Gastroesophageal sphincter (tissue), 4 donors: ENCODE measurements around the gene EFCAB14. TPM values are rescaled to one million over a fixed set of nuclear protein-coding genes. Genes with fewer than 3 reads are reported as not detected.

Experiments used
- ATAC-seq: fragments of 150-250 bp; one replicate; pipeline ENCODE4 v1.9.1; 2016; ENCODE audit warnings: mild to moderate bottlenecking, moderate library complexity
- H3K27ac ChIP-seq, 4 donors: fragments of 200-600 bp; sonication (generic) in 3 of 4; 1 replicate in 3 of 4; 2 replicates in 1 of 4; pipeline ENCODE4 v1.5.1; 2016 to 2019
- H3K27me3 ChIP-seq: fragments of 200-600 bp; sonication (generic); one replicate; pipeline ENCODE4 v1.5.1; 2019
- H3K36me3 ChIP-seq, 2 donors: fragments of 200-600 bp; sonication (generic); one replicate each; pipeline ENCODE4 v1.5.1; 2019; ENCODE audit warnings: control low read depth in 1 of 2
- H3K4me1 ChIP-seq, 3 donors: fragments of 200-600 bp; sonication (generic); 1 replicate in 2 of 3; 2 replicates in 1 of 3; pipeline ENCODE4 v1.5.1; 2016 to 2019; ENCODE audit warnings: control low read depth in 2 of 3
- H3K4me3 ChIP-seq, 2 donors: fragments of 200-600 bp; sonication (generic); one replicate each; pipeline ENCODE4 v1.5.1; 2019; ENCODE audit warnings: mild to moderate bottlenecking in 1 of 2, moderate library complexity in 1 of 2
- H3K9me3 ChIP-seq, 3 donors: fragments of 200-600 bp; sonication (generic); one replicate each; pipeline ENCODE4 v1.5.1; 2017 to 2019; ENCODE audit warnings: control low read depth in 2 of 3
- CTCF ChIP-seq, 4 experiments: fragments of 200-600 bp in 2 of 4; fragments of 450-650 bp in 2 of 4; sonication (generic) in 1 of 4; IDR thresholded peaks; one replicate each; pipeline ENCODE4 v1.5.1; 2017 to 2019; ENCODE audit warnings: antibody characterized with exemption in 4 of 4, mild to moderate bottlenecking in 2 of 4, moderate library complexity in 2 of 4
- EP300 ChIP-seq: sonication (generic); formaldehyde crosslinking; IDR thresholded peaks from one replicate; pipeline ENCODE4 v1.6.1; 2017; ENCODE audit warnings: antibody characterized with exemption, mild to moderate bottlenecking
- POLR2A ChIP-seq, 2 donors: fragments of 450-650 bp; IDR thresholded peaks; one replicate each; pipeline ENCODE4 v1.6.1; 2017; ENCODE audit warnings: antibody characterized with exemption in 2 of 2, mild to moderate bottlenecking in 2 of 2, moderate library complexity in 1 of 2
- POLR2AphosphoS5 ChIP-seq: sonication (generic); formaldehyde crosslinking; IDR thresholded peaks from one replicate; pipeline ENCODE4 v1.6.1; 2017; ENCODE audit warnings: antibody characterized with exemption
- WGBS, 2 donors: methylation state at CpG; one replicate each; pipeline ENCODE4 v1.1.5; 2018; ENCODE audit warnings: low coverage in 1 of 2; 5-methylcytosine and 5-hydroxymethylcytosine counted together
- total RNA-seq, 4 donors: library from RNA; depleted of rRNA; stranded (reverse); fragments of >200 nt; gene quantifications; one replicate each; pipeline ENCODE4 v1.1.0, GENCODE V29; 2016

Gene EFCAB14
- total RNA-seq, 4 donors from 2014 or later = 109 to 133 (median 116) TPM

GRCh38 chr1:46691997-46692790, 26.7 kb downstream of the EFCAB14 start:
- ATAC-seq = no peak
- no peak overlapping the region for H3K27ac ChIP-seq
- no peak for TF ChIP-seq POLR2A (IDR thresholded peaks at IDR 0.05)
- TF ChIP-seq CTCF (IDR thresholded peaks at IDR 0.05) = no peak
- no peak for TF ChIP-seq EP300
- no peak for TF ChIP-seq POLR2AphosphoS5
- H3K27me3 ChIP-seq = no peaks in the 10 kb centered on the region
- peaks cover 0 to 75% of the 10 kb centered on the region in 2 donors for H3K36me3 ChIP-seq
- 58 to 59% methylated on average over 5 to 6 of the region's 6 CpGs for WGBS, 2 donors
- H3K4me3 ChIP-seq = no peak overlapping the region
- H3K4me1 ChIP-seq = peaks cover 0 to 33% (median 0%) of the 10 kb centered on the region in 3 donors
- H3K9me3 ChIP-seq = no peaks in the 10 kb centered on the region

- no peak for ATAC-seq
- H3K36me3 ChIP-seq = peaks cover 0 to 76% of the 10 kb centered on the region in 2 donors
- WGBS, 2 donors = 56 to 79% methylated on average over 2 of the region's 2 CpGs
- no peak for TF ChIP-seq EP300
- TF ChIP-seq POLR2A (IDR thresholded peaks at IDR 0.05) = no peak
- no peak for TF ChIP-seq CTCF (IDR thresholded peaks at IDR 0.05)
- TF ChIP-seq POLR2AphosphoS5 = no peak
- no peaks in the 10 kb centered on the region for H3K9me3 ChIP-seq
- H3K27ac ChIP-seq = no peak overlapping the region
- H3K4me3 ChIP-seq = no peak overlapping the region
- H3K4me1 ChIP-seq = peaks cover 0 to 44% (median 3%) of the 10 kb centered on the region in 3 donors
- no peaks in the 10 kb centered on the region for H3K27me3 ChIP-seq
Observed at GRCh38 chr1:46690931-46691421, 27.9 kb downstream of the EFCAB14 start.

GRCh38 chr1:46689897-46690296, 29.0 kb downstream of the EFCAB14 start:
- ATAC-seq = no peak
- H3K4me1 ChIP-seq = peaks cover 0 to 44% (median 3%) of the 10 kb centered on the region in 3 donors
- TF ChIP-seq CTCF (IDR thresholded peaks at IDR 0.05) (no peak), POLR2A (IDR thresholded peaks at IDR 0.05) (no peak), EP300 (no peak), POLR2AphosphoS5 (no peak)
- 88 to 100% methylated on average over 1 of the region's 1 CpG for WGBS, 2 donors
- H3K27ac ChIP-seq = no peak overlapping the region
- no peaks in the 10 kb centered on the region for H3K27me3 ChIP-seq
- peaks cover 0 to 76% of the 10 kb centered on the region in 2 donors for H3K36me3 ChIP-seq
- H3K4me3 ChIP-seq = no peak overlapping the region
- H3K9me3 ChIP-seq = no peaks in the 10 kb centered on the region

GRCh38 chr1:46689356-46689755, 29.6 kb downstream of the EFCAB14 start:
- H3K4me1 ChIP-seq = peaks cover 0 to 44% (median 3%) of the 10 kb centered on the region in 3 donors
- no peak overlapping the region for H3K27ac ChIP-seq
- no peak for TF ChIP-seq EP300
- no peak for TF ChIP-seq POLR2AphosphoS5
- WGBS, 2 donors = 56 to 100% methylated on average over 1 to 2 of the region's 2 CpGs
- peaks cover 4 to 77% of the 10 kb centered on the region in 2 donors for H3K36me3 ChIP-seq
- H3K27me3 ChIP-seq = no peaks in the 10 kb centered on the region
- no peak overlapping the region for H3K4me3 ChIP-seq
- no peaks in the 10 kb centered on the region for H3K9me3 ChIP-seq
- ATAC-seq = no peak

GRCh38 chr1:46687921-46688509, 30.9 kb downstream of the EFCAB14 start:
- Histone ChIP-seq H3K27me3 (no peaks in the 10 kb centered on the region), H3K27ac (peak overlapping the region in 2 of 4 donors; percentile 49 to 63), H3K9me3 (no peaks in the 10 kb centered on the region), H3K4me3 (no peak overlapping the region), H3K4me1 (peaks cover 0 to 37% (median 3%) of the 10 kb centered on the region in 3 donors), H3K36me3 (peaks cover 5 to 90% of the 10 kb centered on the region in 2 donors)
- no peak for ATAC-seq
- 68 to 83% methylated on average over 1 to 9 of the region's 9 CpGs for WGBS, 2 donors
- TF ChIP-seq POLR2AphosphoS5 = no peak
- TF ChIP-seq POLR2A (IDR thresholded peaks at IDR 0.05) = no peak
- TF ChIP-seq EP300 = no peak
- no peak for TF ChIP-seq CTCF (IDR thresholded peaks at IDR 0.05)
